HG03097 (cell line): ENCODE measurements around the gene CSNK1G1.
"Not testable (repeated sequence)": the region's sequence is repeated elsewhere in the genome, so short reads cannot be mapped to it uniquely, and the experiment has no call there.

Source experiments
- ATAC-seq: cut with Tn5 transposase; IDR thresholded peaks from one replicate; pipeline ENCODE4 v1.9.1; 2021; ENCODE audit not compliant: unreplicated experiment, low FRiP score

CSNK1G1 gene

GRCh38 chr15:64355944-64356709 lies at the start of gene CSNK1G1:
TSS of gene CSNK1G1 (minus strand) at chr15:64356173. CDS start at chr15:64300499, 55,674 bp downstream.
- peak; percentile 85 for ATAC-seq

DNA sequence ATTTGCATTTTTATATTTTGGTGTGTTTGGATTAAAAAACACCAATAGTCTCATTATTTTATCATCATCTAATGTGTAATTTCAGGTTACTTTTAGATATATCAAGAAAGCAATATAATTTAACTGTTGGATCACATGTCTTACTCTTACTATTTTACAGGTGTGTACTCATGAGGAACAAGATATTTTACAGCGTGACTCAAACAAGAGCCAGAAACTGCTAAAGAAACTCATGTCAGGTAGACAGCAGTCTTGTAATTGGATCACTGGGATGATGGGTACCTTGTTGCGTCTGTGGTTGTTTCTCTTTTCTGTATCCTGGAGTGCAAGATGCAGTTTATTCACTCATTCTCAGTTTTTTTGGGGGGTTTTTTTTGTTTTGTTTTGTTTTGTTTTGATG lies 44.6 kb upstream of the CSNK1G1 start:
- ATAC-seq, result no peak

DNA sequence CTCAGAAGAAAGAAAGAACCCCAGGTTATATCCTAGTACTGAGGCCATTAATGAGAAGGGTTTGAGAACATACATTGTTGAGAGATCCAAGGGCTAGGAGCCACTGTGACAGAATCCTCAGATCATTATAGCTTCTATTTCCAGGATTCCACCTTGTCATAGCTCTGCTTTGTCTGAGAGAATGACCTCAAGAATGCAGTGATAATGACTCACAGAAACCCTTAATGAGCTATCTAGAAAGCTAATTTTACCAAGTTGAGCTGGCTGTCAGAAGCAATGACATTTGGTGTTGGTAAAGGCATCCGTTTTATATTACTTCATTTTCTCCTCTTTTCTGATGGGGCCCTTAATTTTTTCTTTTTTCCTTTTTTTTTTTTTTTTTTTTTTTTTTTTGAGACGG lies 42.6 kb upstream of the CSNK1G1 start:
- ATAC-seq, result no peak

DNA sequence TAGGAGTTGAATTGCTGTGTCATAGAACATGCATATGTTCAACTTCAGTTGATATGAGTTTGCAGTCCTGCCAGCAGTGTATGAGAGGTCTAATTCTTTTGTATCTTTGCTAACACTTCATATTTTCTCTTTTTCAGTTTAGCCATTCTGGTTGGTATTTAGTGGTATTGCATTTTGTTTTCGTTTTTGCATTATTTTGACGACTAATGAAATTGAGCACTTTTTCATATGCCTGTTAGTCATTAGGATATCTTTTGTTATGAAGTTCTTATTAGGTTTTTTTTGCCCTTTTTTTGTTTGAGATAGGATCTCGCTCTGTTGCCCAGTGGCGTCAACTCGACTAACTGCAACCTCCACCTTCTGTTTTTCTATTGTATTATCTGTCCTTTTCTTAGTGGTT lies 40.8 kb upstream of the CSNK1G1 start:
- no peak for ATAC-seq

DNA sequence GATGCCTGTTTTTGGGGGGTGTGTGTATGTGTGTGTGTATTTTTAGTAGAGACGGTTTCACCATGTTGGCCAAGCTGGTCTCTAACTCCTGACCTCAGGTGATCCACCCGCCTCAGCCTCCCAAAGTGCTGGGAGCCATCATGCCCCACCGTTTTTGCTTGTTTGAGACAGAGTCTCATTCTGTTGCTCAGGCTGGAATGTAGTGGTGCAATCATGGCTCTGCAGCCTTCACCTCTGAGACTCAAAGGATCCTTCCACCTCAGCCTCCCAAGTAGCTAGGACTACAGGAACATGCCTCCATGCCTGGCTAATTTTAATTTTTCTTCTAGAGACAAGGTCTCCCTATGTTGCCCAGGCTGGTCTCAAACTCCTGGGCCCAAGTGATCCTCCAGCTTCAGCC lies 36.5 kb upstream of the CSNK1G1 start:
- ATAC-seq, result not testable (repeated sequence)

- no peak for ATAC-seq
Observed at GRCh38 chr15:64389036-64389435, 33.1 kb upstream of the CSNK1G1 start.

DNA sequence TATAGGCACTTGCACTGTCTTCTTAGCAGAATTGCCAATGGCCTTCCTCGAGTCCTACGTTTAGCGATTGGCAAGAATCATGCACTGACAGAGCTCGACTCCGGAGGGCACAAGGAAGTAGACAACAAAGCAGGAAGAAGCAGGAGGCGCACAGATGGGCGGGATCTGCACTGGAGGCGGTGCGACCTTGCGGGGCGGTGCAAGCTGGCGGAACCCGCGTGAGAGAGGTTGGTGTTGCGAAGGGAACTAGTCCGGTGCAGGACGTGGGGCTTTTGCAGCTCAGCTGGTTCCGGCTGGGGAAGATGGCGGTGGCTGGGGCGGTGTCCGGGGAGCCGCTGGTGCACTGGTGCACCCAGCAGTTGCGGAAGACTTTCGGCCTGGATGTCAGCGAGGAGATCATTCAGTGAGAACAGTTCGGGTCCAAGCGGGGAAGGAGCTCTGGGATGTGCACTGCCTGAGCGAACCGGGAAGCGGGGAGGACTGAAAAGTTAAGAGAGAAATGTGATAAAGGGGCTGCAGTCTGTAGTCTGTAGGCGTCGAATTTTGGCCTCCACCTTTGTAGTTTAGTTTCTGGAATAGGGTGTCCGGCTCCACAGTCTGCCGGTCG lies 31.7 kb upstream of the CSNK1G1 start, which contains the start of gene TRIP4:
Gene TRIP4, plus strand, starts transcription at position 275 of the 607 bp plus-strand sequence. Its CDS starts 28 bp downstream, at position 303.
- peak; percentile 96 for ATAC-seq

- no peak for ATAC-seq
Observed at GRCh38 chr15:64386291-64386690, 30.3 kb upstream of the CSNK1G1 start.

- ATAC-seq, result no peak
Observed at GRCh38 chr15:64383760-64384159, 27.8 kb upstream of the CSNK1G1 start.

- ATAC-seq, result peak; percentile 88
Observed at GRCh38 chr15:64381000-64381751, 25.2 kb upstream of the CSNK1G1 start, which contains the start of gene PCLAF. TSS of gene PCLAF (minus strand) at chr15:64381441. CDS start at chr15:64381371, 70 bp downstream.

DNA sequence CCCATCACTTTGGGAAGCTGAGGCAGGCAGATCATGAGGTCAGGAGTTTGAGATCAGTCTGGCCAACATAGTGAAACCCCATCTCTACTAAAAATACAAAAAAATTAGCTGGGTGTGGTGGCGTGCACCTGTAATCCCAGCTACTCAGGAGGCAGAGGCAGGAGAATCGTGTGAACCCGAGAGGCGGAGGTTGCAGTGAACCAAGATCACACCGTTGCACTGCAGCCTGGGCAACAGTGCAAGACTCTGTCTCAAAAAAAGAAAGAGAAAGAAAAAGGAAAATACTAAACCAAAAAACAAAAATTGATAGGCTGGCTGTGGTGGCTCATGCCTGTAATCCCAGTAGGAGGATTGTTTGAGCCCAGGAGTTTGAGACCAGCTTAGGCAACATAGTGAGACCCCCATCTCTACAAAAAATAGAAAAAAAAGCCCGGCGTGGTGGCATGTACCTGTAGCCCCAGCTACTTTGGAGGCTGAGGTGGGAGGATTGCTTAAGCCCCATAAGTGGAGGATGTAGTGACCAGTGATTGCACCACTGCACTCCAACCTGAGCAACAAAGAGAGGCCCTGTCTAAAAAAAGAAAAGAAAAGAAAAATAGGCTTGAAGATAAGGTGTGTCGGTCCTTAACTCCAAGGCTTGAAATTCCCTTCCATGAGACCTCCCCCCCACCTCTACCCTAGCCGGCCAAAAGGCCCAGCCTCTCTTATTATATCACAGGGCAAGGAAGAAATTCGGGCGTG lies 24.3 kb upstream of the CSNK1G1 start:
- peak; percentile 5 for ATAC-seq

DNA sequence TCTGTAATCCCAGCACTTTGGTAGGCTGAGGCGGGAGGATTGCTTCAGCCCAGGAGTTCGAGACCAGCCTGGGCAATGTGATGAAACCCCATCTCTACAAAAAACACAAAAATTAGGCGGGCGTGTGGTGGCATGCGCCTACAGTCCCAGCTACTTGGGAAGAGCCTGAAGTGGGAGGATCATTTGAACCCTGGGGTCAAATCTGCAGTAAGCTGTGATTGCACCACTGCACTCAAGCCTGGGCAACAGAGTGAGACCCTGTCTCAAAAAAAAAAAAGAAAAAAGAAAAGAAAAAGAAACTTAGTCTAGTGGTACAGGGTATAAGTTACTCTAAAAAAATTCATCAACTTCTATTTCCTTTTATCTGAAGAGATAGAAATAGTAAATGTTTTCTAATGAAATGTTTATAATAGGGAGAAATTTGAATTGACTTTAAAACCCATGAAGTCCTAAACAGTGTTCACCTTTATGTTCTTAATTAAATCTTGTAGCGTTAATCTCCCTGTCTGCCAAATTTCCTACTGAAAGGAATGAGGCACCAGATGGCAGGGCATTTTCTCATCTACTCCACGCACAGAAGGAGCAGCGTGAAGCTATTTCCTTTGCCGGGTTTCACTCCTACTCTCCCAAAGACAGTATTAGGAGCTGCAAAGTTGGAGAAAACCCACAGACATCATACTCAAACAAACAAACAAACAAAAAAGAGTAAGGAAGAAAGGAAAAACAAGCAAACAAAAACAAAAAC lies 23.4 kb upstream of the CSNK1G1 start:
- ATAC-seq, result no peak

DNA sequence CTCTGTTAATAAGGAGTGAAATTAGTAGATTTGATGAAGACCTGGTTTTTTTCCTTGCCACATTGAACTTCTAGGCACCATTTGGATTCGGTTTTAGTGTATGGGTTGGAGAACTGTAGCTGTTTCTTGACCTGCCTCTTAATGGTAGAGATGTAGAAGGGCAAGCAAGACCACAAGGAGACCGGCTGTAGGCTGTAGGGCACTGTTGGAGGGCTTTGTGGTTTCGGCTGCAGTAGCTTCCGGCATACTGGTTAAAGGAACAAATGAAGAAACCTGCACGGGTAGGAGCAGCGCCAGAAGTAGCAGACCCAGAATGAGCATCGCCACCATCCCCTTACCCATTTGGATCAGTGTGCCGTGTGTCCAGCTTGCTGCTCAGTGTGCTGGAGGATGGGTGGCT lies 17.4 kb upstream of the CSNK1G1 start:
- ATAC-seq, result no peak

- ATAC-seq, result not testable (repeated sequence)
Observed at GRCh38 chr15:64371383-64371782, 15.4 kb upstream of the CSNK1G1 start.

DNA sequence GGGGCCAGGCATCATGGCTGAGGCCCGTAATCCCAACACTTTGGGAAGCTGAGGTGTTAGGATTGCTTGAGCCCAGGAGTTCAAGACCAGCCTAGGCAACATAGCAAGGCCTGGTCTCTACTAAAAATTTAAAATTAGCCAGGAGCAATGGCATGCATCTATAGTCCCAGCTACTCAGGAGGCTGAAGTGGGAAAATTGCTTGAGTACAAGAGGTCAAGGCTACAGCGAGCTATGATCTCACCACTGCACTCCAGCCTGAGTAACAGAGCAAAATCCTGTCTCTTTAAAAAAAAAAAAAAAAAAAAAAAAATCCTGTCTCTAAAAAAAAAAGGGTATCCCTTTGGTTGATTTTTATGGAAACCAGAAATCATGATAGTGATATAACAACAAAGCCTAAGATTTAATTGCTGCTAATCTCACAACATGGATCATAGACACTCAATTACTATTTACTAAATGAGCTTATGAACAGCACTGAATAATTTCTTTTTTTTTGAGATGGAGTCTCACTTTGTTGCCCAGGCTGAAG lies 13.2 kb upstream of the CSNK1G1 start:
- no peak for ATAC-seq

DNA sequence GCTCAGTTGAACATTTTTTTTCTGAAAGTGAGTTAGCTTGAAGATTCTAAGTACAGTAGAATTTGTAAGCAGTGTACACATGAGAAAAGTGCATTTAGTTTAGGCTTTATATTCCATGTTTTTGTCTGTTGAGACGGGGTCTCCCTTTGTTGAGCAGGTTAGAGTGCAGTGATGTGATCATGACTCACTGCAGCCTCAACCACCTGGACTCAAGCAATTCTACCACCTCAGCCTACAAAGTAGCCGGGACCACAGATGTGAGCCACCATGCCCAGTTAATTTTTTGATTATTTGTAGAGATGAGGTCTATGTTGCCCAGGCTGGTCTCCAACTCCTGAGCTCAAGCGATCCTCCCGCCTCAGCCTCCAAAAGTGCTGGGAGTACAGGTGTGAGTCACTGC lies 5.3 kb upstream of the CSNK1G1 start:
- no peak for ATAC-seq

- ATAC-seq, result no peak
Observed at GRCh38 chr15:64356710-64357040, 702 bp upstream of the CSNK1G1 start.

GRCh38 chr15:64355348-64355943 lies 527 bp downstream of the CSNK1G1 start:
- no peak for ATAC-seq

DNA sequence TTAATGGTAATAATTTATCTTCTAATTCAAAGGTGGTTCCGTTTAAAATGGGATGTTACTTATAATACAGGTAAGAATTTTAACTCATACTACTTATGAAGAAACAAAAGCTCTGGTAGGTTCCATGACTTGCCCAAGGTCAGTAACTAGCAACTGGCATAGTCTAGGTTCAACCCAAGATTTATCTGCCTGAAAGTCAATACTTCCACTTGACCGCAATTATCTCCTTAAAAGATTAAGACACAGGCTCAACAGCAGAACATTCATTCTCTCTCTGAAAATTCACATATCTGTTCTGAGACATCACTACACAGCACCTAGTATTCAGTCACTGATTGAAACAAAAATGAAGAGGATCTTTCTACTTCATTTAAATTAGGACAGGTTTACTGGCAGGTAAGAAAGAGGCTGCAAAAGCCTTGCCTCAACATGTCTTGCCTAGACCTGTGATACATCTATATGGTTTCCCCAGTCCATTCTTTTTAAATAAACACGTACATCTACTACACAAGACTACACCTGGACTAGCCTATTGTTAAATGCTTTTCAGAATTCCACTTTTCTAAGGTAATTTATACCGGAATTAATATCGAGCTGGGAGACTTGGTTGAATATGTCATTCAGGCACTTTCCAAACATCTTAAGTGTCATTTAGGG lies 1.2 kb downstream of the CSNK1G1 start:
- no peak for ATAC-seq
